ENCODE results near the gene PROX1. TPM values are rescaled to one million over a fixed set of nuclear protein-coding genes. Genes with fewer than 3 reads are reported as not detected.

The PROX1 gene
- total and polyA plus RNA-seq, 9 of the 15 experiments (the other 6 are each of a cell fraction or from before 2014, with no cell fraction given) = 0.14 to 0.22 TPM; not detected in 7

GRCh38 chr1:214005708-214006107 lies 17.9 kb downstream of the PROX1 start (continued):
- TF ChIP-seq CHD7 (IDR thresholded peaks at IDR 0.05; ENCODE audit: low read depth, low read length) (no peak), RFX7 (CRISPR knock-in tag; IDR thresholded peaks at IDR 0.05) (no peak), ZNF695 (CRISPR knock-in tag; IDR thresholded peaks at IDR 0.05) (no peak), SIX5 (IDR thresholded peaks at IDR 0.05; ENCODE audit: borderline replicate concordance in 1 of 2, insufficient read depth in 1 of 2, low read depth in 1 of 2, low read length in 2 of 2) (no peak), GATAD2B (IDR thresholded peaks at IDR 0.05; ENCODE audit: borderline replicate concordance) (no peak), ARID1B (IDR thresholded peaks at IDR 0.05) (no peak), SREBF2 (CRISPR knock-in tag; IDR thresholded peaks at IDR 0.05) (no peak), CHD1 (IDR thresholded peaks at IDR 0.05; ENCODE audit: low read length) (no peak), ETS1 (conservative IDR thresholded peaks at IDR 0.05; ENCODE audit: control insufficient read depth, low read depth, low read length) (no peak), ZNF449 (CRISPR knock-in tag; IDR thresholded peaks at IDR 0.05) (no peak), TRIM24 (IDR thresholded peaks at IDR 0.05) (no peak)

Measured in K562 (cell line).